CD14-positive monocyte (primary cell): Measurements from ENCODE around the gene BCL7C. TPM values are rescaled to one million over a fixed set of nuclear protein-coding genes. Genes with fewer than 3 reads are reported as not detected.

Experiments
- DNase-seq, 3 donors: peaks; one replicate each; pipeline ENCODE4 v3.0.0-alpha.2; 2011 to 2022
- H2AFZ ChIP-seq: 2 replicates; pipeline ENCODE4 v1.6.0; 2012; ENCODE audit warnings: mild to moderate bottlenecking, low read depth, low read length, inconsistent platforms; ENCODE audit not compliant: insufficient read depth, poor library complexity, severe bottlenecking
- H3K27ac ChIP-seq, 2 donors: 1 replicate in 1 of 2; 2 replicates in 1 of 2; pipeline ENCODE4 v1.5.1; 2012 to 2013; ENCODE audit warnings: low read length in 2 of 2, control low read depth in 1 of 2, inconsistent platforms in 1 of 2, low read depth in 1 of 2, mild to moderate bottlenecking in 1 of 2
- H3K27me3 ChIP-seq, 2 donors: one replicate each; pipeline versions ENCODE4 v1.6.0 to v1.6.1; 2011 to 2013; ENCODE audit warnings: low read length in 2 of 2; ENCODE audit not compliant: control insufficient read depth in 2 of 2, insufficient read depth in 2 of 2
- H3K36me3 ChIP-seq, 2 donors: replicated peaks in 1 of 2; 1 replicate in 1 of 2; 2 replicates in 1 of 2; pipeline versions ENCODE4 v1.5.1 to v1.6.1; 2012 to 2013; ENCODE audit warnings: low read length in 2 of 2, control low read depth in 1 of 2, inconsistent platforms in 1 of 2, mild to moderate bottlenecking in 1 of 2; ENCODE audit not compliant: insufficient read depth in 2 of 2, control insufficient read depth in 1 of 2
- H3K4me1 ChIP-seq, 2 donors: 1 replicate in 1 of 2; 2 replicates in 1 of 2; pipeline versions ENCODE4 v1.5.1 to v1.6.1; 2012 to 2013; ENCODE audit warnings: low read length in 2 of 2, control low read depth in 1 of 2, inconsistent platforms in 1 of 2, mild to moderate bottlenecking in 1 of 2, moderate library complexity in 1 of 2; ENCODE audit not compliant: insufficient read depth in 2 of 2, control insufficient read depth in 1 of 2
- H3K4me2 ChIP-seq: replicated peaks from 2 replicates; pipeline ENCODE3; 2012; ENCODE audit warnings: low read length, moderate library complexity, mild to moderate bottlenecking; ENCODE audit not compliant: poor library complexity, severe bottlenecking; ENCODE audit errors: extremely low read depth
- H3K4me3 ChIP-seq, 3 experiments: fragments of 200-600 bp in 1 of 3; sonication (generic) in 1 of 3; replicated peaks in 1 of 3; 1 replicate in 2 of 3; 2 replicates in 1 of 3; pipeline ENCODE4 v1.5.1; 2011 to 2013; ENCODE audit warnings: low read length in 3 of 3, mild to moderate bottlenecking in 3 of 3, control low read depth in 2 of 3, low read depth in 2 of 3, inconsistent platforms in 1 of 3, moderate library complexity in 1 of 3
- H3K79me2 ChIP-seq: 2 replicates; pipeline ENCODE4 v1.6.0; 2012; ENCODE audit warnings: mild to moderate bottlenecking, control low read depth, inconsistent platforms, low read length, moderate library complexity; ENCODE audit not compliant: insufficient read depth
- H3K9ac ChIP-seq: 2 replicates; pipeline ENCODE4 v1.6.0; 2017; ENCODE audit warnings: low read length, mild to moderate bottlenecking; ENCODE audit not compliant: insufficient read depth, poor library complexity, severe bottlenecking
- H3K9me3 ChIP-seq, 2 donors: replicated peaks in 1 of 2; 1 replicate in 1 of 2; 2 replicates in 1 of 2; pipeline versions ENCODE4 v1.5.1 to v1.6.1; 2012 to 2013; ENCODE audit warnings: low read length in 2 of 2, control low read depth in 1 of 2; ENCODE audit not compliant: control insufficient read depth in 1 of 2, insufficient read depth in 1 of 2
- H4K20me1 ChIP-seq: 2 replicates; pipeline ENCODE4 v1.6.0; 2012; ENCODE audit warnings: mild to moderate bottlenecking, low read length, control low read depth, moderate library complexity; ENCODE audit not compliant: insufficient read depth
- H3K27ac Mint-ChIP-seq, 7 donors: one replicate each; pipeline ENCODE4 v1.8.0; 2020; ENCODE audit warnings: mild to moderate bottlenecking in 7 of 7, mixed read lengths in 7 of 7, moderate library complexity in 6 of 7, inconsistent platforms in 2 of 7
- H3K27me3 Mint-ChIP-seq, 3 donors: one replicate each; pipeline ENCODE4 v1.8.0; 2021 to 2022; ENCODE audit warnings: low read depth in 3 of 3, mild to moderate bottlenecking in 3 of 3, mixed read lengths in 3 of 3, moderate library complexity in 3 of 3, inconsistent platforms in 1 of 3
- H3K36me3 Mint-ChIP-seq, 2 donors: one replicate each; pipeline ENCODE4 v1.8.0; 2020; ENCODE audit warnings: mixed read lengths in 2 of 2, inconsistent platforms in 1 of 2, mild to moderate bottlenecking in 1 of 2
- H3K4me1 Mint-ChIP-seq: one replicate; pipeline ENCODE4 v1.8.0; 2020; ENCODE audit warnings: mild to moderate bottlenecking, mixed read lengths
- H3K4me3 Mint-ChIP-seq, 2 donors: one replicate each; pipeline ENCODE4 v1.8.0; 2020; ENCODE audit warnings: mild to moderate bottlenecking in 2 of 2, mixed read lengths in 2 of 2, moderate library complexity in 1 of 2
- H3K9me3 Mint-ChIP-seq, 7 donors: one replicate each; pipeline ENCODE4 v1.8.0; 2020 to 2022; ENCODE audit warnings: mixed read lengths in 7 of 7, mild to moderate bottlenecking in 6 of 7, moderate library complexity in 6 of 7, inconsistent platforms in 2 of 7
- CTCF ChIP-seq: fragments of 200-600 bp; IDR thresholded peaks from one replicate; pipeline ENCODE4 v1.8.0; 2022; ENCODE audit warnings: antibody characterized with exemption, mild to moderate bottlenecking
- WGBS: methylation state at CpG from one replicate; pipeline ENCODE4 v1.1.5; 2013; ENCODE audit warnings: missing lambda C conversion rate; ENCODE audit not compliant: insufficient coverage; 5-methylcytosine and 5-hydroxymethylcytosine counted together
- intact Hi-C, 2 donors: fragments of 100-400 bp; cut with micrococcal nuclease; formaldehyde crosslinking; loops; one replicate each; pipeline versions ENCODE4 v1.15.0 to v1.15.1; 2023
- polyA plus RNA-seq, 3 donors: library from polyadenylated mRNA; depleted of rRNA in 1 of 3; unstranded in 2 of 3; stranded (reverse) in 1 of 3; fragments of 300-500 nt in 2 of 3; fragments of >200 nt in 1 of 3; fragmentation: Illumina TruSeq in 2 of 3; gene quantifications; 1 replicate in 2 of 3; 2 replicates in 1 of 3; pipeline ENCODE4 v1.2.3, GENCODE V29; 2012 to 2021

The BCL7C gene
- polyA plus RNA-seq, 3 donors = 11.4 to 19.1 (median 17.4) TPM

DNA sequence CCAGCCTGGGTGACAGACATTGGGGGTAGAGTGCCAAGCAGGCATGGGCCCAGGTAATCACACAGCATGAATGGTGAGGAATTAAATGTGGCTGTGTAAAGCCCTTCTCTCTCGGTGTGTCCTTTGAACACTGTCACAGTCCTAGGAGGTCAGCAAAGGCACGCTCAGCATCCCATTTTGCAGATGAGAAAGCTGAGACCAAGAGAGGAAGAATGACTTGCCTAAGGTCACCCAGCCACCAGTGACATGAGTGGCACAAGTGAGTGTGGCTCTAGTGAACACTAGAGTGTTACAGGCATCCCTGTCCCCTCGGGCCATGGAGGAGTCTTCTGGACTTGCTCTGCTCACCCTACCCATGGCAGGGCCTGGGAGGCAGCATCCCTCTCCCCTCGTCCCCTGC lies 13.2 kb upstream of the BCL7C start:
- Histone ChIP-seq H4K20me1 (no peaks in the 10 kb centered on the region), H3K27ac (no peak overlapping the region), H3K4me2 (no peak overlapping the region), H3K9me3 (peaks cover 0 to 7% of the 10 kb centered on the region in 2 donors), H3K36me3 (no peaks in the 10 kb centered on the region), H3K27me3 (no peaks in the 10 kb centered on the region), H3K79me2 (no peaks in the 10 kb centered on the region), H2AFZ (no peak overlapping the region), H3K4me1 (peaks cover 29% of the 10 kb centered on the region in 2 donors), H3K9ac (no peak overlapping the region), H3K4me3 (no peak overlapping the region)
- 93% methylated on average over 2 of the region's 4 CpGs for WGBS
- no peak overlapping the region for H3K4me3 Mint-ChIP-seq
- no peak for TF ChIP-seq CTCF
- peaks cover 29% of the 10 kb centered on the region for H3K4me1 Mint-ChIP-seq
- H3K27me3 Mint-ChIP-seq = peaks cover 0 to 8% (median 4%) of the 10 kb centered on the region in 3 donors
- H3K36me3 Mint-ChIP-seq = no peaks in the 10 kb centered on the region
- H3K9me3 Mint-ChIP-seq = peaks cover 0 to 8% (median 2%) of the 10 kb centered on the region in 7 donors
- intact Hi-C loops = no loop called here
- DNase-seq = no peak
- H3K27ac Mint-ChIP-seq = peak overlapping the region in 1 of 7 donors; percentile 19

GRCh38 chr16:30904114-30904780 lies 10.4 kb upstream of the BCL7C start:
- Histone ChIP-seq H3K4me1 (peaks cover 38 to 42% of the 10 kb centered on the region in 2 donors), H3K36me3 (no peaks in the 10 kb centered on the region), H3K9ac (peak overlapping the region; percentile 23), H3K4me2 (peak overlapping the region; percentile 85), H3K79me2 (peaks cover 7% of the 10 kb centered on the region), H3K4me3 (peak overlapping the region in 2 of 3 experiments; percentile 1 to 47), H3K27ac (peak overlapping the region; percentile 80 to 89), H3K27me3 (no peaks in the 10 kb centered on the region), H4K20me1 (no peaks in the 10 kb centered on the region), H3K9me3 (peaks cover 0 to 7% of the 10 kb centered on the region in 2 donors), H2AFZ (peak overlapping the region; percentile 82)
- H3K27me3 Mint-ChIP-seq = peaks cover 0 to 5% (median 4%) of the 10 kb centered on the region in 3 donors
- peak; percentile 43 to 71 (median 67) for DNase-seq
- no peak for TF ChIP-seq CTCF
- 48% methylated on average over 15 of the region's 19 CpGs for WGBS
- H3K4me1 Mint-ChIP-seq = peaks cover 39% of the 10 kb centered on the region
- no peaks in the 10 kb centered on the region for H3K36me3 Mint-ChIP-seq
- H3K4me3 Mint-ChIP-seq = peak overlapping the region; percentile 48 to 59
- intact Hi-C loops = loop anchor here (5.0 kb wide), 1 partner anchor 62 kb away; no protein-coding TSS in a partner anchor
- H3K9me3 Mint-ChIP-seq = peaks cover 0 to 10% (median 2%) of the 10 kb centered on the region in 7 donors
- H3K27ac Mint-ChIP-seq = peak overlapping the region; percentile 90 to 97 (median 93)
